Loucy (cell line): ENCODE measurements around the gene FAF1.

Experiments
- H2AFZ ChIP-seq: fragments of 200-600 bp; sonication (generic); 2 replicates; pipeline ENCODE4 v1.6.0; 2016; ENCODE audit warnings: antibody characterized with exemption, mild to moderate bottlenecking, low read length, moderate library complexity
- H3F3A ChIP-seq: fragments of 200-600 bp; 2 replicates; pipeline ENCODE4 v1.6.0; 2016; ENCODE audit warnings: antibody characterized with exemption, low read depth, mild to moderate bottlenecking
- H3K27me3 ChIP-seq: fragments of 200-600 bp; sonication (generic); 2 replicates; pipeline ENCODE4 v1.6.1; 2014; ENCODE audit warnings: low read length, mild to moderate bottlenecking; ENCODE audit not compliant: insufficient read depth, poor library complexity, severe bottlenecking
- H3K36me3 ChIP-seq: fragments of 200-600 bp; sonication (generic); 2 replicates; pipeline ENCODE4 v1.6.1; 2016; ENCODE audit warnings: low read length; ENCODE audit not compliant: insufficient read depth
- H3K4me1 ChIP-seq: fragments of 200-600 bp; sonication (generic); 2 replicates; pipeline ENCODE4 v1.5.1; 2014; ENCODE audit warnings: low read length, mild to moderate bottlenecking; ENCODE audit not compliant: insufficient read depth, poor library complexity, severe bottlenecking
- H3K4me2 ChIP-seq: fragments of 200-600 bp; sonication (generic); 2 replicates; pipeline ENCODE4 v1.6.0; 2014; ENCODE audit warnings: antibody characterized with exemption, low read length, low read depth, mild to moderate bottlenecking; ENCODE audit not compliant: poor library complexity, severe bottlenecking
- H3K4me3 ChIP-seq: fragments of 200-600 bp; sonication (generic); 2 replicates; pipeline ENCODE4 v1.5.1; 2014; ENCODE audit warnings: low read length, mild to moderate bottlenecking, mixed read lengths; ENCODE audit not compliant: poor library complexity, severe bottlenecking
- H3K79me2 ChIP-seq: fragments of 200-600 bp; sonication (generic); 2 replicates; pipeline ENCODE4 v1.6.1; 2014; ENCODE audit warnings: low read length; ENCODE audit not compliant: insufficient read depth
- H3K9ac ChIP-seq: fragments of 200-600 bp; sonication (generic); 2 replicates; pipeline ENCODE4 v1.6.0; 2014; ENCODE audit warnings: mild to moderate bottlenecking, low read depth, low read length, moderate library complexity; ENCODE audit not compliant: poor library complexity, severe bottlenecking
- H3K9me2 ChIP-seq: fragments of 200-600 bp; sonication (generic); replicated peaks from 2 replicates; pipeline ENCODE4 v1.6.1; 2016; ENCODE audit warnings: low read depth, low read length, mixed read lengths
- H3K9me3 ChIP-seq: fragments of 200-600 bp; sonication (generic); 2 replicates; pipeline ENCODE4 v1.6.1; 2014; ENCODE audit warnings: mild to moderate bottlenecking, antibody characterized with exemption, low read length, low read depth; ENCODE audit not compliant: insufficient read depth
- H4K20me1 ChIP-seq: fragments of 200-600 bp; sonication (generic); 2 replicates; pipeline ENCODE4 v1.6.0; 2014; ENCODE audit warnings: antibody characterized with exemption, low read length, mild to moderate bottlenecking; ENCODE audit not compliant: insufficient read depth, poor library complexity, severe bottlenecking
- EZH2phosphoT487 ChIP-seq: fragments of 200-600 bp; IDR thresholded peaks from 2 replicates; pipeline ENCODE4 v1.6.1; 2018; ENCODE audit warnings: antibody characterized with exemption, mild to moderate bottlenecking, moderate library complexity, borderline replicate concordance
- TF ChIP-seq, protein P1 (sequence below): fragments of 200-600 bp; sonication (generic); conservative IDR thresholded peaks from 2 replicates; pipeline ENCODE4 v1.5.1; 2014; ENCODE audit warnings: mild to moderate bottlenecking, antibody characterized with exemption, low read length

The FAF1 gene

DNA sequence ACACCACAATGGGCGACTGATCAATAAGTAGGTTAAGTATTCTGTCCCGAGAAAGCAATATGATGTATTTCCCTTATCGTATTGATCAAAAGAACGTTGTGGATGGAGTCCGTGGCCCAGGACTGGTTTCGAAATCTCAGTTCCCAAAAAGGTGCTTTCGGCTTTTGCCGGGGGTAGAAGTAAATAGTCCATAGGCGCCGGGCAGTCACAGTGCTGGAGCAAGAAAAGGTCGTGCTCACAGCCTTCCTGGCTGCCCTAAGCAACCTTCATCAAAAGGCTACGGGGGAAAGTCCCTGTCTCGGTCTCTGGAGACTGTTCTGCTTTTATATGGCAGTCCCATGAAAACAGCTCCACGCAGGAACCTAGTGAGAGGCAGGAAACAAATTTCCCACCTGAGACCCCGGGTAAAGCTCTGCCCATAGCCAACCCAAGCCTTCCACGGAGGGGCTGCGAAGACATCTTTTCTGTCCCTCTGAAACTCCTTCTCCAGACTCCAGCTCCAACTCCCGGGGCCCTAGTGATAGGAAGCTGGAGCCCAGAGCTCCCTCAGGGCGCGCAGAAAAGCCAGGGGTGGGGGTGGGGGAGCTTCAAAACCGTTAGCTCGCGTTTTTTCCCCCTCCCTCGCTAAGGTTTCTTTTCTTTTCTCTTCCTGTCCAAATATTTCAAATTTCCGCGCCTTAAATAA lies 17.0 kb upstream of the FAF1 start:
- Histone ChIP-seq H3K4me2 (peak overlapping the region; percentile 89), H3K9me2 (no peaks in the 10 kb centered on the region), H3K36me3 (peaks cover 28% of the 10 kb centered on the region), H3K27me3 (no peaks in the 10 kb centered on the region), H3F3A (peaks cover 13% of the 10 kb centered on the region), H3K79me2 (peaks cover 99% of the 10 kb centered on the region), H3K4me3 (peak overlapping the region; percentile 85), H3K9ac (peak overlapping the region; percentile 96), H2AFZ (no peak overlapping the region), H3K9me3 (no peaks in the 10 kb centered on the region), H3K4me1 (peaks cover 58% of the 10 kb centered on the region), H4K20me1 (peaks cover 35% of the 10 kb centered on the region)
- no peak for TF ChIP-seq EZH2phosphoT487
- TF ChIP-seq, protein P1, sequence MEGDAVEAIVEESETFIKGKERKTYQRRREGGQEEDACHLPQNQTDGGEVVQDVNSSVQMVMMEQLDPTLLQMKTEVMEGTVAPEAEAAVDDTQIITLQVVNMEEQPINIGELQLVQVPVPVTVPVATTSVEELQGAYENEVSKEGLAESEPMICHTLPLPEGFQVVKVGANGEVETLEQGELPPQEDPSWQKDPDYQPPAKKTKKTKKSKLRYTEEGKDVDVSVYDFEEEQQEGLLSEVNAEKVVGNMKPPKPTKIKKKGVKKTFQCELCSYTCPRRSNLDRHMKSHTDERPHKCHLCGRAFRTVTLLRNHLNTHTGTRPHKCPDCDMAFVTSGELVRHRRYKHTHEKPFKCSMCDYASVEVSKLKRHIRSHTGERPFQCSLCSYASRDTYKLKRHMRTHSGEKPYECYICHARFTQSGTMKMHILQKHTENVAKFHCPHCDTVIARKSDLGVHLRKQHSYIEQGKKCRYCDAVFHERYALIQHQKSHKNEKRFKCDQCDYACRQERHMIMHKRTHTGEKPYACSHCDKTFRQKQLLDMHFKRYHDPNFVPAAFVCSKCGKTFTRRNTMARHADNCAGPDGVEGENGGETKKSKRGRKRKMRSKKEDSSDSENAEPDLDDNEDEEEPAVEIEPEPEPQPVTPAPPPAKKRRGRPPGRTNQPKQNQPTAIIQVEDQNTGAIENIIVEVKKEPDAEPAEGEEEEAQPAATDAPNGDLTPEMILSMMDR: no peak

DNA sequence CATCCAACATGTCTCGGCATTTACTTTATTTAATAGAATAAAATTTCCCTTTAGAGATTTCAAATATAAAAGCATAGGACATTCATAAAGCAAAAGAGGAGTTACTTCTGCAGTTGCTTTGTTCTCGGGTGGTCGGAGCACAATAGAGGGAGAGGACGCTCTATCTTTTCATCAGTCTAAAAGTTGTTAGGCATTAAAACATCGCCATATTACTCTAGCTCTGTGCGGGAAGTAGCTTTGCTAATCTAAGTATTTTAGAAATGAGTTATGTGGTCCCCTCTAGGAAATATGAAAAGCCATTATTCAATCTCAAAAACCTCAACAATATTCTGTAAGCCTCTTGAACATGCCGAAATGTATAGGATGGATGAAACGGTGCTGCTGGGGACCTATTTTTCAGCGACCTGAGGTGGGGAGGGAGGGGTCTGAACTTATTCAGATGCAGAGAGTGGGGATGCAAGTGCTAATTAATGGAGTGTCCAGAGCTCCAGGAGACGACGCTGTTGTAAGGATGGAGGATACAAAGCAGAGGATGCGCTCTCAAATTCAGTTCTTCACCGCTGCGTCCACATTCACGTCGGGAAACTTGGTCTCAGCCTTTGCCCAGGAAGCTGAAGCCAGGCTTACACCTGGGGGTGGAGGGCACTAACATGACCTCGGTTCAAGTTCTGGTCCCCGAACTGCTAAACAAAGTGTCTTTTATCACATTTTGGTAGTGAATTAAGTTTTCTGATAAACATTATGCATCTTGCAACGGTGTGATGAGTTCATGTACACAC lies 16.2 kb upstream of the FAF1 start:
- H3K79me2 ChIP-seq: peaks cover 99% of the 10 kb centered on the region
- peak overlapping the region; percentile 89 for H3K4me2 ChIP-seq
- peaks cover 13% of the 10 kb centered on the region for H3F3A ChIP-seq
- H3K4me1 ChIP-seq: peaks cover 51% of the 10 kb centered on the region
- no peaks in the 10 kb centered on the region for H3K9me3 ChIP-seq
- no peak for TF ChIP-seq EZH2phosphoT487
- TF ChIP-seq, protein P1: no peak
- H3K9ac ChIP-seq: peak overlapping the region; percentile 96
- H4K20me1 ChIP-seq: peaks cover 42% of the 10 kb centered on the region
- peaks cover 35% of the 10 kb centered on the region for H3K36me3 ChIP-seq
- no peaks in the 10 kb centered on the region for H3K9me2 ChIP-seq
- no peak overlapping the region for H2AFZ ChIP-seq
- H3K27me3 ChIP-seq: no peaks in the 10 kb centered on the region
- peak overlapping the region; percentile 85 for H3K4me3 ChIP-seq

DNA sequence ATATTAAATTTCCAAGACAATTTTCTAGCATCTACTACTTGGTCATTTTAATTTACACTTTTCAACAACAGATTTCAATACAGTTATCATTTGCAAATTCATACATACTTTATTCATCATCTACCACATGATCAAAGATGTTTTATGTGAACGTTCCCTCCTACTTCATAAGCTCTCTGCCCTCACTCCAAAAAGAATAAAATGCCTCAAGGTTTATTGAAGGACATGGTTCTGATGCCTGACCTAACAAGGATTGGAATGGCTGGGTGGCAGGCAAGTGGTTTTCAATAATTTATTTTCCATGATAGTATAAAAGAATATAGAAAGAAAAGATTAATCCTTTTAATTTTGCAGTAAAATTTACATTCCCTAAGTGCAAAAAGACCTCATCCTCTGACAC lies 15.4 kb upstream of the FAF1 start:
- Histone ChIP-seq H3F3A (peaks cover 13% of the 10 kb centered on the region), H3K9ac (peak overlapping the region; percentile 96), H3K4me3 (peak overlapping the region; percentile 85), H3K9me2 (no peaks in the 10 kb centered on the region), H2AFZ (no peak overlapping the region), H3K9me3 (no peaks in the 10 kb centered on the region), H3K79me2 (peaks cover 99% of the 10 kb centered on the region), H3K4me1 (peaks cover 43% of the 10 kb centered on the region), H3K36me3 (peaks cover 41% of the 10 kb centered on the region), H3K27me3 (no peaks in the 10 kb centered on the region), H3K4me2 (peak overlapping the region; percentile 89), H4K20me1 (peaks cover 51% of the 10 kb centered on the region)
- TF ChIP-seq, protein P1: no peak
- no peak for TF ChIP-seq EZH2phosphoT487
